Measurements from ENCODE around the gene CCIN. TPM values are rescaled to one million over a fixed set of nuclear protein-coding genes. Genes with fewer than 3 reads are reported as not detected.

The CCIN gene
- total RNA-seq, 1 experiment from 2014 or later = 0.20 TPM

DNA sequence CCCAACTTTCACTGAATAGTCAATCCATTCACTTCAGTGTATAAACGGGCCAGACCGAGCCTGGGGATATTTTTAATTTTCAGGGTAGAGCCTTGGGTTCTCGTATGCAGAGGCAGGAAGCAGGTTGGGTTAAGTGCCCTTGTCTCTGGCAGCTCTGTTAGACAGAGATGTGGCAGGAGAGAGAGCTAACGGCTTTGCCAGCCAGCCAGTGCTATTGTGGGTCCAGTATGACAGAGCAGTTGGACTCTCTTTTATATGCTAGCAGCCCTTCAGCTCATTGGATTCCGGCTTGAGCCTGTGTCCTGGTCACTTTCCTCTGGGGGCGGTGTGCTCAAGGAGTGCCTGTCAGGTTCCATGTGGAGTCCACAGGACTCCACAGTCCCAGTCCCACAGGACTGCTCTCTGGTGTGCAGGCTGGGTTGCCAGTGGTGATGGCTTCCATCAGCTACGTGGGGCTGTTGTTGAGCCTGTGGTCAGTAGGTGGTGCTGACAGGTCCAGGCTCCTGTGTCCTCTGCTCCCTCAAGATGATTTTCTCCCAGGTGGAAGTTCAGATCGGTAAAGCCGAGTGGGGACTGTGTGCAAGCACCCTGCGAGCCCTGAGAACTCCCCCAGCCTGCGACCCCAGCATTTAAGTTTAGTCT lies 35.8 kb downstream of the CCIN start:
- no peaks in the 10 kb centered on the region for H3K27me3 Mint-ChIP-seq (ENCODE audit: low read depth)
- ATAC-seq (peak; percentile 93), DNase-seq (ENCODE audit: low spot score) (peak; percentile 38)
- no peaks in the 10 kb centered on the region for H3K9me3 Mint-ChIP-seq
- H3K27ac Mint-ChIP-seq = no peak overlapping the region; the same call in 1 of the 2 replicates
- H3K4me1 Mint-ChIP-seq = no peaks in the 10 kb centered on the region
- POLR2A ChIA-PET = interaction anchor here (0.5 kb wide), 1 partner anchor 99 kb away, joined by 7 read pairs; no protein-coding TSS in a partner anchor
- TF ChIP-seq GTF2I (CRISPR knock-in tag; conservative IDR thresholded peaks at IDR 0.05) (no peak), ZNF671 (CRISPR knock-in tag; IDR thresholded peaks at IDR 0.05) (no peak), SMAD3 (CRISPR knock-in tag; IDR thresholded peaks at IDR 0.05; ENCODE audit: borderline replicate concordance) (no peak), SOX15 (CRISPR knock-in tag; IDR thresholded peaks at IDR 0.05) (no peak), ZNF138 (CRISPR knock-in tag; conservative IDR thresholded peaks at IDR 0.05) (no peak), TP53 (CRISPR knock-in tag; IDR thresholded peaks at IDR 0.05) (no peak), NR3C1 (CRISPR knock-in tag; conservative IDR thresholded peaks at IDR 0.05; ENCODE audit: low read depth) (no peak)
- TF ChIP-seq, protein P1, sequence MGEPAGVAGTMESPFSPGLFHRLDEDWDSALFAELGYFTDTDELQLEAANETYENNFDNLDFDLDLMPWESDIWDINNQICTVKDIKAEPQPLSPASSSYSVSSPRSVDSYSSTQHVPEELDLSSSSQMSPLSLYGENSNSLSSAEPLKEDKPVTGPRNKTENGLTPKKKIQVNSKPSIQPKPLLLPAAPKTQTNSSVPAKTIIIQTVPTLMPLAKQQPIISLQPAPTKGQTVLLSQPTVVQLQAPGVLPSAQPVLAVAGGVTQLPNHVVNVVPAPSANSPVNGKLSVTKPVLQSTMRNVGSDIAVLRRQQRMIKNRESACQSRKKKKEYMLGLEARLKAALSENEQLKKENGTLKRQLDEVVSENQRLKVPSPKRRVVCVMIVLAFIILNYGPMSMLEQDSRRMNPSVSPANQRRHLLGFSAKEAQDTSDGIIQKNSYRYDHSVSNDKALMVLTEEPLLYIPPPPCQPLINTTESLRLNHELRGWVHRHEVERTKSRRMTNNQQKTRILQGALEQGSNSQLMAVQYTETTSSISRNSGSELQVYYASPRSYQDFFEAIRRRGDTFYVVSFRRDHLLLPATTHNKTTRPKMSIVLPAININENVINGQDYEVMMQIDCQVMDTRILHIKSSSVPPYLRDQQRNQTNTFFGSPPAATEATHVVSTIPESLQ (CRISPR knock-in tag; IDR thresholded peaks at IDR 0.05) = no peak
- TF ChIP-seq, protein P2, sequence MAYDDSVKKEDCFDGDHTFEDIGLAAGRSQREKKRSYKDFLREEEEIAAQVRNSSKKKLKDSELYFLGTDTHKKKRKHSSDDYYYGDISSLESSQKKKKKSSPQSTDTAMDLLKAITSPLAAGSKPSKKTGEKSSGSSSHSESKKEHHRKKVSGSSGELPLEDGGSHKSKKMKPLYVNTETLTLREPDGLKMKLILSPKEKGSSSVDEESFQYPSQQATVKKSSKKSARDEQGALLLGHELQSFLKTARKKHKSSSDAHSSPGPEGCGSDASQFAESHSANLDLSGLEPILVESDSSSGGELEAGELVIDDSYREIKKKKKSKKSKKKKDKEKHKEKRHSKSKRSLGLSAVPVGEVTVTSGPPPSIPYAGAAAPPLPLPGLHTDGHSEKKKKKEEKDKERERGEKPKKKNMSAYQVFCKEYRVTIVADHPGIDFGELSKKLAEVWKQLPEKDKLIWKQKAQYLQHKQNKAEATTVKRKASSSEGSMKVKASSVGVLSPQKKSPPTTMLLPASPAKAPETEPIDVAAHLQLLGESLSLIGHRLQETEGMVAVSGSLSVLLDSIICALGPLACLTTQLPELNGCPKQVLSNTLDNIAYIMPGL (CRISPR knock-in tag; IDR thresholded peaks at IDR 0.05) = no peak
- TF ChIP-seq, protein P3, sequence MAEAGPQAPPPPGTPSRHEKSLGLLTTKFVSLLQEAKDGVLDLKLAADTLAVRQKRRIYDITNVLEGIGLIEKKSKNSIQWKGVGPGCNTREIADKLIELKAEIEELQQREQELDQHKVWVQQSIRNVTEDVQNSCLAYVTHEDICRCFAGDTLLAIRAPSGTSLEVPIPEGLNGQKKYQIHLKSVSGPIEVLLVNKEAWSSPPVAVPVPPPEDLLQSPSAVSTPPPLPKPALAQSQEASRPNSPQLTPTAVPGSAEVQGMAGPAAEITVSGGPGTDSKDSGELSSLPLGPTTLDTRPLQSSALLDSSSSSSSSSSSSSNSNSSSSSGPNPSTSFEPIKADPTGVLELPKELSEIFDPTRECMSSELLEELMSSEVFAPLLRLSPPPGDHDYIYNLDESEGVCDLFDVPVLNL (CRISPR knock-in tag; IDR thresholded peaks at IDR 0.05; ENCODE audit: borderline replicate concordance, low read depth) = no peak
- TF ChIP-seq, protein P4, sequence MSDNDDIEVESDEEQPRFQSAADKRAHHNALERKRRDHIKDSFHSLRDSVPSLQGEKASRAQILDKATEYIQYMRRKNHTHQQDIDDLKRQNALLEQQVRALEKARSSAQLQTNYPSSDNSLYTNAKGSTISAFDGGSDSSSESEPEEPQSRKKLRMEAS (CRISPR knock-in tag; IDR thresholded peaks at IDR 0.05) = no peak
- peaks cover 92% of the 10 kb centered on the region for H3K36me3 Mint-ChIP-seq
- no peak overlapping the region for H3K4me3 Mint-ChIP-seq
- CTCF ChIA-PET = interaction anchor here (0.7 to 2.3 kb wide), 8 partner anchors 11 to 141 kb away, joined by 3 to 23 read pairs (median 4); partner anchors contain the start of gene CLTA

DNA sequence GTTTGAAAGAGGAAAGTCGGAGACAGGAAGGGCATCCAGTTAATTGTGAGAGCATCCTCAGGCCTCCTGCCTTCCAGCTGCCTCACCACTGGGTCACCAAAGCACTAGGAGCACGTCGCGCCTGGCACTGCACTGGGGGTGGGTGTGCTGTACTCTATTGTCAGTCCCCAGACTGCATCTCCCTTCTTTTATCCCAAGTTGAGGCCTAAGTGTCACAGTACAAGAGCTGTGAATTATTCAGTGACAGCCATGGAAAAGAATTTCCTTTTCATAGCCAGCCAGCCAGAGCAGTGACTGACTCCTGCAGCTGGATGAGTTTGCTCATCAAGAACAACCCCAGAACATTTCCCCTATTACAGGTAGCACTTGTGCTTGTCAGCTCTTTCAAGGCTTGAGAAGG lies 37.8 kb downstream of the CCIN start:
- CTCF ChIA-PET = interaction anchor here (1.4 kb wide), 1 partner anchor 184 kb away, joined by 3 read pairs; no protein-coding TSS in a partner anchor
- Mint-ChIP-seq H3K27me3 (ENCODE audit: low read depth) (no peaks in the 10 kb centered on the region), H3K4me1 (no peaks in the 10 kb centered on the region), H3K36me3 (peaks cover 94% of the 10 kb centered on the region), H3K27ac (no peak overlapping the region), H3K9me3 (no peaks in the 10 kb centered on the region), H3K4me3 (no peak overlapping the region)
- POLR2A ChIA-PET = no interaction called here
- ATAC-seq = no peak
- DNase-seq (ENCODE audit: low spot score) = no peak
- TF ChIP-seq CREM (CRISPR knock-in tag; IDR thresholded peaks at IDR 0.05) (no peak), ZNF317 (CRISPR knock-in tag; IDR thresholded peaks at IDR 0.05; ENCODE audit: borderline replicate concordance, low read depth) (no peak), JAZF1 (CRISPR knock-in tag; IDR thresholded peaks at IDR 0.05) (no peak), ELF4 (CRISPR knock-in tag; IDR thresholded peaks at IDR 0.05; ENCODE audit: low read depth) (no peak)
- TF ChIP-seq, protein P2 (CRISPR knock-in tag; IDR thresholded peaks at IDR 0.05) = no peak
- TF ChIP-seq, protein P5, sequence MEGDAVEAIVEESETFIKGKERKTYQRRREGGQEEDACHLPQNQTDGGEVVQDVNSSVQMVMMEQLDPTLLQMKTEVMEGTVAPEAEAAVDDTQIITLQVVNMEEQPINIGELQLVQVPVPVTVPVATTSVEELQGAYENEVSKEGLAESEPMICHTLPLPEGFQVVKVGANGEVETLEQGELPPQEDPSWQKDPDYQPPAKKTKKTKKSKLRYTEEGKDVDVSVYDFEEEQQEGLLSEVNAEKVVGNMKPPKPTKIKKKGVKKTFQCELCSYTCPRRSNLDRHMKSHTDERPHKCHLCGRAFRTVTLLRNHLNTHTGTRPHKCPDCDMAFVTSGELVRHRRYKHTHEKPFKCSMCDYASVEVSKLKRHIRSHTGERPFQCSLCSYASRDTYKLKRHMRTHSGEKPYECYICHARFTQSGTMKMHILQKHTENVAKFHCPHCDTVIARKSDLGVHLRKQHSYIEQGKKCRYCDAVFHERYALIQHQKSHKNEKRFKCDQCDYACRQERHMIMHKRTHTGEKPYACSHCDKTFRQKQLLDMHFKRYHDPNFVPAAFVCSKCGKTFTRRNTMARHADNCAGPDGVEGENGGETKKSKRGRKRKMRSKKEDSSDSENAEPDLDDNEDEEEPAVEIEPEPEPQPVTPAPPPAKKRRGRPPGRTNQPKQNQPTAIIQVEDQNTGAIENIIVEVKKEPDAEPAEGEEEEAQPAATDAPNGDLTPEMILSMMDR (IDR thresholded peaks at IDR 0.05) = no peak
- TF ChIP-seq, protein P1 (CRISPR knock-in tag; IDR thresholded peaks at IDR 0.05) = no peak
- TF ChIP-seq, protein P6, sequence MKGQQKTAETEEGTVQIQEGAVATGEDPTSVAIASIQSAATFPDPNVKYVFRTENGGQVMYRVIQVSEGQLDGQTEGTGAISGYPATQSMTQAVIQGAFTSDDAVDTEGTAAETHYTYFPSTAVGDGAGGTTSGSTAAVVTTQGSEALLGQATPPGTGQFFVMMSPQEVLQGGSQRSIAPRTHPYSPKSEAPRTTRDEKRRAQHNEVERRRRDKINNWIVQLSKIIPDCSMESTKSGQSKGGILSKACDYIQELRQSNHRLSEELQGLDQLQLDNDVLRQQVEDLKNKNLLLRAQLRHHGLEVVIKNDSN (CRISPR knock-in tag; IDR thresholded peaks at IDR 0.05) = no peak
